OCI-LY7 (cell line): ENCODE data around the gene CUEDC1. TPM values are rescaled to one million over a fixed set of nuclear protein-coding genes. Genes with fewer than 3 reads are reported as not detected.
A peak's percentile ranks its signal among the peaks of the same experiment; 100 is the strongest.

ENCODE experiments used
- BruUV-seq: library from RNA; stranded (reverse); fragments of 400-500 nt; replicated peaks from 2 replicates; lab custom pipeline; 2021; lab: Mats Ljungman, UMichigan
- CTCF ChIA-PET: fragments of 300-600 bp; sonication (Branson Sonifier 250); formaldehyde crosslinking; loops from one replicate; lab custom pipeline; 2022; ENCODE audit warnings: antibody characterized with exemption; ENCODE audit not compliant: unreplicated experiment; lab: Charles Lee
- POLR2A ChIA-PET: fragments of 300-600 bp; sonication (Branson Sonifier 250); formaldehyde crosslinking; loops from one replicate; lab custom pipeline; 2022; ENCODE audit warnings: antibody characterized with exemption; lab: Charles Lee
- DNase-seq: peaks from one replicate; pipeline ENCODE4 v3.0.0-alpha.2; 2015; ENCODE audit warnings: low spot score
- H2AFZ ChIP-seq: fragments of 200-600 bp; sonication (generic), shearing (Covaris generic); 2 replicates; pipeline ENCODE4 v1.6.1; 2014; ENCODE audit warnings: mild to moderate bottlenecking, antibody characterized with exemption, low read length, moderate library complexity
- H3K27ac ChIP-seq: fragments of 200-600 bp; sonication (generic); 2 replicates; pipeline ENCODE4 v1.5.1; 2014; ENCODE audit warnings: mixed run types, low read depth, mild to moderate bottlenecking, moderate library complexity, low read length, inconsistent platforms; ENCODE audit not compliant: poor library complexity, severe bottlenecking
- H3K36me3 ChIP-seq: fragments of 200-600 bp; sonication (generic); 2 replicates; pipeline ENCODE4 v1.6.1; 2014; ENCODE audit warnings: mild to moderate bottlenecking, antibody characterized with exemption, low read length, moderate library complexity, mixed read lengths; ENCODE audit not compliant: insufficient read depth
- H3K4me1 ChIP-seq: fragments of 200-600 bp; sonication (generic); 2 replicates; pipeline ENCODE4 v1.5.1; 2014; ENCODE audit warnings: mild to moderate bottlenecking, low read length; ENCODE audit not compliant: insufficient read depth, poor library complexity, severe bottlenecking
- H3K4me2 ChIP-seq: fragments of 200-600 bp; sonication (generic); 2 replicates; pipeline ENCODE4 v1.6.1; 2014; ENCODE audit warnings: mild to moderate bottlenecking, low read length
- H3K4me3 ChIP-seq: fragments of 200-600 bp; sonication (generic); 2 replicates; pipeline ENCODE4 v1.5.1; 2014; ENCODE audit warnings: mild to moderate bottlenecking, low read depth, low read length; ENCODE audit not compliant: poor library complexity, severe bottlenecking
- H3K79me2 ChIP-seq: fragments of 200-600 bp; sonication (generic); 2 replicates; pipeline ENCODE4 v1.6.1; 2016; ENCODE audit warnings: low read depth, mild to moderate bottlenecking, low read length, moderate library complexity, mixed read lengths; ENCODE audit not compliant: insufficient read depth
- H3K9me2 ChIP-seq: fragments of 200-600 bp; sonication (generic); 2 replicates; pipeline ENCODE4 v1.6.1; 2016; ENCODE audit warnings: mild to moderate bottlenecking, low read length, mixed read lengths; ENCODE audit not compliant: insufficient read depth
- H3K9me3 ChIP-seq: fragments of 200-600 bp; sonication (generic); 2 replicates; pipeline ENCODE4 v1.6.1; 2014; ENCODE audit warnings: mild to moderate bottlenecking, mixed run types, low read length, mixed read lengths
- H4K20me1 ChIP-seq: fragments of 200-600 bp; sonication (generic); 2 replicates; pipeline ENCODE4 v1.6.1; 2014; ENCODE audit warnings: mild to moderate bottlenecking, antibody characterized with exemption, low read length, moderate library complexity, mixed read lengths; ENCODE audit not compliant: insufficient read depth
- EZH2phosphoT487 ChIP-seq: fragments of 200-600 bp; sonication (generic); IDR thresholded peaks from 2 replicates; pipeline ENCODE4 v1.6.1; 2018; ENCODE audit warnings: low read depth, borderline replicate concordance, mild to moderate bottlenecking, mixed run types, antibody characterized with exemption, low read length, moderate library complexity, mixed read lengths
- intact Hi-C: fragments of 100-400 bp; cut with micrococcal nuclease; formaldehyde crosslinking; loops from one replicate; pipeline ENCODE4 v1.10.0; 2022; ENCODE audit not compliant: unreplicated experiment
- total RNA-seq, 2 experiments: library from RNA; depleted of rRNA in 1 of 2; stranded (reverse); fragments of >200 nt in 1 of 2; shearing (Covaris generic) in 1 of 2; gene quantifications; 2 replicates each; pipeline ENCODE4 v1.2.3, GENCODE V29; 2014 to 2022
- TF ChIP-seq, protein P1 (sequence below): fragments of 200-600 bp; sonication (generic); conservative IDR thresholded peaks from 2 replicates; pipeline ENCODE4 v1.5.1; 2014; ENCODE audit warnings: mild to moderate bottlenecking, antibody characterized with exemption, low read length, moderate library complexity, mixed read lengths

CUEDC1 gene
- total RNA-seq, 2 experiments from 2014 or later: 0.74 TPM; not detected in 1

GRCh38 chr17:57999010-57999495 is 43.8 kb upstream of the CUEDC1 start:
- Histone ChIP-seq H2AFZ (no peak overlapping the region), H3K79me2 (peaks cover 55% of the 10 kb centered on the region), H3K9me3 (no peaks in the 10 kb centered on the region), H3K36me3 (peaks cover 77% of the 10 kb centered on the region), H3K4me3 (no peak overlapping the region), H4K20me1 (peaks cover 72% of the 10 kb centered on the region), H3K27ac (no peak overlapping the region), H3K9me2 (no peaks in the 10 kb centered on the region), H3K4me1 (peaks cover 63% of the 10 kb centered on the region), H3K4me2 (peak overlapping the region; percentile 5; the same call in 1 of the 2 replicates)
- DNase-seq: no peak
- TF ChIP-seq, protein P1, sequence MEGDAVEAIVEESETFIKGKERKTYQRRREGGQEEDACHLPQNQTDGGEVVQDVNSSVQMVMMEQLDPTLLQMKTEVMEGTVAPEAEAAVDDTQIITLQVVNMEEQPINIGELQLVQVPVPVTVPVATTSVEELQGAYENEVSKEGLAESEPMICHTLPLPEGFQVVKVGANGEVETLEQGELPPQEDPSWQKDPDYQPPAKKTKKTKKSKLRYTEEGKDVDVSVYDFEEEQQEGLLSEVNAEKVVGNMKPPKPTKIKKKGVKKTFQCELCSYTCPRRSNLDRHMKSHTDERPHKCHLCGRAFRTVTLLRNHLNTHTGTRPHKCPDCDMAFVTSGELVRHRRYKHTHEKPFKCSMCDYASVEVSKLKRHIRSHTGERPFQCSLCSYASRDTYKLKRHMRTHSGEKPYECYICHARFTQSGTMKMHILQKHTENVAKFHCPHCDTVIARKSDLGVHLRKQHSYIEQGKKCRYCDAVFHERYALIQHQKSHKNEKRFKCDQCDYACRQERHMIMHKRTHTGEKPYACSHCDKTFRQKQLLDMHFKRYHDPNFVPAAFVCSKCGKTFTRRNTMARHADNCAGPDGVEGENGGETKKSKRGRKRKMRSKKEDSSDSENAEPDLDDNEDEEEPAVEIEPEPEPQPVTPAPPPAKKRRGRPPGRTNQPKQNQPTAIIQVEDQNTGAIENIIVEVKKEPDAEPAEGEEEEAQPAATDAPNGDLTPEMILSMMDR: no peak
- no peak for TF ChIP-seq EZH2phosphoT487
- ChIA-PET CTCF (interaction anchor here (0.7 to 1.5 kb wide), 4 partner anchors 10 to 140 kb away, joined by 3 to 6 read pairs (median 4); no protein-coding TSS in a partner anchor), POLR2A (interaction anchor here (0.6 to 3.7 kb wide), 3 partner anchors 13 to 138 kb away, joined by 3 to 10 read pairs (median 5); no protein-coding TSS in a partner anchor)
- no TSS peak for BruUV-seq
- intact Hi-C loops: no loop called here

DNA sequence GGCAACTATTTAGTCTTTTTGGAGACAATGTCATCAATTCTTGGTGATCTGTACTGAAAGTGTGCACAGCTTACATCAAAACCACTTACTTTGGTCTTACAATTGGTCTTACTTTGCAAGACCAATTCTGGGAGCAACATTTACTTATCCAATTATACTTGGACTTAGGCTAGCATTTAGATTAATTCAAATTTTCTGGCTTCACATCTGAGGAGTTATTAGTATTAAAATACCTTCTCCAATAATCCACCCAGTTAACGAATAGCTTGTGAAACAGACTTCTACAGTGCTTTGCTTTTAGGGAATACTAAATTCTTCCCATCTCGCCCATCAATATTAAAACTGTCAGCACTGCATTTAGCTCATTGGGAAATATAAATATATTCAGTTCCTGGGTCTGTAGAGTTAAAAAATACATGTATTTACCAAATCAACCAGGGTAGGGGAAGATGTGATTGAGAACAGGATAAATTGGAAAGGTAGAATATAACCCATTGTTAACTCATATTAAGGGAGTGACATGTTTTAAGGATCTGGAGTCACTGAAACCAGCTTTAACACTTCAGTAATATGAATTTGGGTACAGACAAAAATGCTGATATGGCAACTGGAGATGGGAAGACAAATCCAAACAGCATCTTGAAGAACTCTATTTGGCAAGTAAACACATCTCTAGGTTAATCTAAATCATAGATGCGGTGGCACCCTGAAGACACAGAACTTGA is 42.0 kb upstream of the CUEDC1 start:
- intact Hi-C loops: no loop called here
- no TSS peak for BruUV-seq

More for the DNA sequence above, 42.0 kb upstream of the CUEDC1 start:
- CTCF ChIA-PET: interaction anchor here (0.9 to 1.7 kb wide), 2 partner anchors 129 to 137 kb away, joined by 3 read pairs; no protein-coding TSS in a partner anchor
- Histone ChIP-seq H3K9me2 (no peaks in the 10 kb centered on the region), H3K36me3 (peaks cover 59% of the 10 kb centered on the region), H3K4me2 (no peak overlapping the region), H3K79me2 (peaks cover 37% of the 10 kb centered on the region; the same call in 1 of the 2 replicates), H3K9me3 (no peaks in the 10 kb centered on the region), H3K27ac (no peak overlapping the region), H2AFZ (no peak overlapping the region), H3K4me1 (peaks cover 53% of the 10 kb centered on the region), H4K20me1 (peaks cover 54% of the 10 kb centered on the region), H3K4me3 (no peak overlapping the region)
- TF ChIP-seq EZH2phosphoT487: no peak
- TF ChIP-seq, protein P1: no peak
- DNase-seq: no peak
- POLR2A ChIA-PET: interaction anchor here (0.6 to 3.7 kb wide), 6 partner anchors 9 to 133 kb away, joined by 3 to 16 read pairs (median 4); partner anchors contain the start of genes SRSF1 and VEZF1
